Spinal cord (tissue), 10 donors: ENCODE measurements around the gene DHX40. TPM values are rescaled to one million over a fixed set of nuclear protein-coding genes. Genes with fewer than 3 reads are reported as not detected.
"Not testable (repeated sequence)": the region's sequence is repeated elsewhere in the genome, so short reads cannot be mapped to it uniquely, and the experiment has no call there.

Experiments used
- DNase-seq, 6 donors: peaks; one replicate each; pipeline versions ENCODE4 v3.0.0 to v3.0.0-alpha.2; 2013 to 2015; ENCODE audit warnings: low spot score in 6 of 6, low read depth in 4 of 6
- H3K27ac ChIP-seq: one replicate; pipeline ENCODE4 v1.5.1; 2013; ENCODE audit warnings: low read depth, low read length, control low read depth
- H3K27me3 ChIP-seq: one replicate; pipeline ENCODE4 v1.6.1; 2013; ENCODE audit warnings: low read length; ENCODE audit not compliant: control insufficient read depth, insufficient read depth
- H3K36me3 ChIP-seq: one replicate; pipeline ENCODE4 v1.6.1; 2013; ENCODE audit warnings: low read length; ENCODE audit not compliant: control insufficient read depth, insufficient read depth
- H3K4me1 ChIP-seq: one replicate; pipeline ENCODE4 v1.6.1; 2013; ENCODE audit warnings: low read length; ENCODE audit not compliant: control insufficient read depth, insufficient read depth
- H3K4me3 ChIP-seq: one replicate; pipeline ENCODE4 v1.5.1; 2013; ENCODE audit warnings: low read depth, low read length, control low read depth
- H3K9me3 ChIP-seq: one replicate; pipeline ENCODE4 v1.6.1; 2013; ENCODE audit warnings: low read length; ENCODE audit not compliant: control insufficient read depth, insufficient read depth
- WGBS: methylation state at CpG from one replicate; pipeline ENCODE4 v1.1.5; 2013; ENCODE audit warnings: missing lambda C conversion rate; ENCODE audit not compliant: insufficient coverage; 5-methylcytosine and 5-hydroxymethylcytosine counted together
- polyA plus RNA-seq, 2 donors: library from polyadenylated mRNA; unstranded; fragments of 120-200 nt; gene quantifications; one replicate each; pipeline ENCODE4 v1.2.1, GENCODE V29; 2013; ENCODE audit not compliant: insufficient read length in 2 of 2
- total RNA-seq, 2 donors: library from RNA; depleted of rRNA in 1 of 2; stranded (reverse); fragments of 120-200 nt in 1 of 2; fragments of >200 nt in 1 of 2; gene quantifications; one replicate each; pipeline versions ENCODE4 v1.2.3 to v1.2.4, GENCODE V29; 2013 to 2014
- donor health status: healthy.

Gene DHX40
- total and polyA plus RNA-seq, 4 donors: 43.9 to 74.7 (median 61.1) TPM

GRCh38 chr17:59527931-59528330 is 37.5 kb upstream of the DHX40 start:
- H3K36me3 ChIP-seq: no peaks in the 10 kb centered on the region
- WGBS: 71% methylated on average over 1 of the region's 1 CpG
- no peaks in the 10 kb centered on the region for H3K27me3 ChIP-seq
- no peak overlapping the region for H3K27ac ChIP-seq
- H3K9me3 ChIP-seq: no peaks in the 10 kb centered on the region
- DNase-seq: no peak
- H3K4me1 ChIP-seq: no peaks in the 10 kb centered on the region
- H3K4me3 ChIP-seq: no peak overlapping the region

GRCh38 chr17:59530531-59530930 is 34.9 kb upstream of the DHX40 start:
- Histone ChIP-seq H3K9me3 (no peaks in the 10 kb centered on the region), H3K36me3 (no peaks in the 10 kb centered on the region), H3K4me1 (no peaks in the 10 kb centered on the region), H3K27ac (no peak overlapping the region), H3K27me3 (no peaks in the 10 kb centered on the region), H3K4me3 (no peak overlapping the region)
- WGBS: no CpG with 5 or more reads among the region's 1 CpG
- no peak for DNase-seq

GRCh38 chr17:59533694-59534093 is 31.7 kb upstream of the DHX40 start:
- no peaks in the 10 kb centered on the region for H3K9me3 ChIP-seq
- H3K27ac ChIP-seq: no peak overlapping the region
- no peak overlapping the region for H3K4me3 ChIP-seq
- H3K36me3 ChIP-seq: no peaks in the 10 kb centered on the region
- WGBS: 91% methylated on average over 5 of the region's 5 CpGs
- no peak for DNase-seq
- H3K27me3 ChIP-seq: no peaks in the 10 kb centered on the region
- no peaks in the 10 kb centered on the region for H3K4me1 ChIP-seq

- H3K9me3 ChIP-seq: no peaks in the 10 kb centered on the region
- no peak overlapping the region for H3K4me3 ChIP-seq
- H3K4me1 ChIP-seq: no peaks in the 10 kb centered on the region
- peak in 1 of 6 donors; percentile 23 for DNase-seq
- no peak overlapping the region for H3K27ac ChIP-seq
- WGBS: no CpG with 5 or more reads among the region's 1 CpG
- H3K36me3 ChIP-seq: no peaks in the 10 kb centered on the region
- H3K27me3 ChIP-seq: no peaks in the 10 kb centered on the region
Measured at GRCh38 chr17:59534583-59534982, 30.8 kb upstream of the DHX40 start.

GRCh38 chr17:59538195-59538909 is 27.1 kb upstream of the DHX40 start:
- H3K4me3 ChIP-seq: no peak overlapping the region
- H3K36me3 ChIP-seq: no peaks in the 10 kb centered on the region
- no peak overlapping the region for H3K27ac ChIP-seq
- no peaks in the 10 kb centered on the region for H3K9me3 ChIP-seq
- no peaks in the 10 kb centered on the region for H3K27me3 ChIP-seq
- no peak for DNase-seq
- H3K4me1 ChIP-seq: no peaks in the 10 kb centered on the region

- H3K4me1 ChIP-seq: no peaks in the 10 kb centered on the region
- no peaks in the 10 kb centered on the region for H3K36me3 ChIP-seq
- H3K4me3 ChIP-seq: no peak overlapping the region
- no peak for DNase-seq
- no peak overlapping the region for H3K27ac ChIP-seq
- 60% methylated on average over 1 of the region's 8 CpGs for WGBS
- H3K9me3 ChIP-seq: no peaks in the 10 kb centered on the region
- no peaks in the 10 kb centered on the region for H3K27me3 ChIP-seq
Measured at GRCh38 chr17:59542960-59543635, 22.3 kb upstream of the DHX40 start.

- no peak overlapping the region for H3K4me3 ChIP-seq
- WGBS: no CpG with 5 or more reads among the region's 1 CpG
- H3K27me3 ChIP-seq: no peaks in the 10 kb centered on the region
- H3K4me1 ChIP-seq: no peaks in the 10 kb centered on the region
- no peak for DNase-seq
- no peak overlapping the region for H3K27ac ChIP-seq
- no peaks in the 10 kb centered on the region for H3K36me3 ChIP-seq
- H3K9me3 ChIP-seq: no peaks in the 10 kb centered on the region
Measured at GRCh38 chr17:59545942-59546341, 19.5 kb upstream of the DHX40 start.

GRCh38 chr17:59547131-59547915 is 18.1 kb upstream of the DHX40 start:
- H3K27ac ChIP-seq: no peak overlapping the region
- no peak overlapping the region for H3K4me3 ChIP-seq
- WGBS: 28% methylated on average over 3 of the region's 9 CpGs
- H3K27me3 ChIP-seq: no peaks in the 10 kb centered on the region
- H3K4me1 ChIP-seq: no peaks in the 10 kb centered on the region
- DNase-seq: peak in 2 of 6 donors; percentile 44 to 87
- H3K9me3 ChIP-seq: no peaks in the 10 kb centered on the region
- H3K36me3 ChIP-seq: no peaks in the 10 kb centered on the region

GRCh38 chr17:59548985-59549384 is 16.4 kb upstream of the DHX40 start:
- not testable (repeated sequence) for DNase-seq, H3K9me3 ChIP-seq, H3K27me3 ChIP-seq, H3K4me1 ChIP-seq, H3K36me3 ChIP-seq, H3K4me3 ChIP-seq, H3K27ac ChIP-seq
- 69% methylated on average over 3 of the region's 10 CpGs for WGBS
